ENCODE data around the gene ACSM2B.
"Not testable (repeated sequence)": the region's sequence is repeated elsewhere in the genome, so short reads cannot be mapped to it uniquely, and the experiment has no call there.

ACSM2B gene

DNA sequence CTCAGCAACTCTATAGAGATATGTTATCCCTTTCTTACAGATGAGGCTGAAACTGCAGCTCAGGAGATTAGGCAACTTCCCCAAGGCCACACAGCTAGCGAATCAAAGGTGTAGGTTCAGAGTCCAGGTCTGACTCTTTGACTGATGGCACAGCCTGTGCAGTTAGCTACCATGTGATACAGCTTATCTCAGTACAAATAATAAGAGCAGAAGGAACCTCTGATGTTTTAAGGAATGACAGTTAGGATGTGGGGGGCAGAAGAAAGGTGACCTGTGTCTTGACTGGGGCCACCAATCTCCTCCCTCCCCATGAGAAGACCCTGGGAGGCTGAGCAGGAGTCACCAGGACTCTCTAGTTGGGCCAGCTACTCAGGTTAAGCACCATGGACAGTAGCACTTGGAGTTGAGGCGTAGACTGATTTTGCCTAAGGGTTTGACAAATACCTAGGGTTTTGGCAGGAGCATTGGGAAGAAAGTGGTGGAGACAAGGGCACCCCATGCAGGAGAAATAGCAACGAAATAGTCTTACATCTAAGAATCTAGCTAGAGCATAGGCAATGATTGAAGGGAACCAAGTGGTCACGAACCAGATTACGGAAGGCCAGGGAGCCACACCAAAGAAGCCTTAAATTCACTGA, 22.8 kb upstream of the ACSM2B start:
- no peaks in the 10 kb centered on the region for H3K36me3 ChIP-seq (replicated peaks)
- no peak for DNase-seq
- no peak overlapping the region for H3K4me3 ChIP-seq (ENCODE audit: low read depth, low read length)
- TF ChIP-seq, protein P1, sequence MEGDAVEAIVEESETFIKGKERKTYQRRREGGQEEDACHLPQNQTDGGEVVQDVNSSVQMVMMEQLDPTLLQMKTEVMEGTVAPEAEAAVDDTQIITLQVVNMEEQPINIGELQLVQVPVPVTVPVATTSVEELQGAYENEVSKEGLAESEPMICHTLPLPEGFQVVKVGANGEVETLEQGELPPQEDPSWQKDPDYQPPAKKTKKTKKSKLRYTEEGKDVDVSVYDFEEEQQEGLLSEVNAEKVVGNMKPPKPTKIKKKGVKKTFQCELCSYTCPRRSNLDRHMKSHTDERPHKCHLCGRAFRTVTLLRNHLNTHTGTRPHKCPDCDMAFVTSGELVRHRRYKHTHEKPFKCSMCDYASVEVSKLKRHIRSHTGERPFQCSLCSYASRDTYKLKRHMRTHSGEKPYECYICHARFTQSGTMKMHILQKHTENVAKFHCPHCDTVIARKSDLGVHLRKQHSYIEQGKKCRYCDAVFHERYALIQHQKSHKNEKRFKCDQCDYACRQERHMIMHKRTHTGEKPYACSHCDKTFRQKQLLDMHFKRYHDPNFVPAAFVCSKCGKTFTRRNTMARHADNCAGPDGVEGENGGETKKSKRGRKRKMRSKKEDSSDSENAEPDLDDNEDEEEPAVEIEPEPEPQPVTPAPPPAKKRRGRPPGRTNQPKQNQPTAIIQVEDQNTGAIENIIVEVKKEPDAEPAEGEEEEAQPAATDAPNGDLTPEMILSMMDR (IDR thresholded peaks at IDR 0.05; ENCODE audit: low read depth, low read length, missing control alignments) = no peak
- no peaks in the 10 kb centered on the region for H3K27me3 ChIP-seq (replicated peaks)
- in situ Hi-C loops (cut with HindIII; ENCODE audit: low pct_ligation_motif_present, low sequenced_read_pairs) = no loop called here
- no peak overlapping the region for H3K27ac ChIP-seq

DNA sequence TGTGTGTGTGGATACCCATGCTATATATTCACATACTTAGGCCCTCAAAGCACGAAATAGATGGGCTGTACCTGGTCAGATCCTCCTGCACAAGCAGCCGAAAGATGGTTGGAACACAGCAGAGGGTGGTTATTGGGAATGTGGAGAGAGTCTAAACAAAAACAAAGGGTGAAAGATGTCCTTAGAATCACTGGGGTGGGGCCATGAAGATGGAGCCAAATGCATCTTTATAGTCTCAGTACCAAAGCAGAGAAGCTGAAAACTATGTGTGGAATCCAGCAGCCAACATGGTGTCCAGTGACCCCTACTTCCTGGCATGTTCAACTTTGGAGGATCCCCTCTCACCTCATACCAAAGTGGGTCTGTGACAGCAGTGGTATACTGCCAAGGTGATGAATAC, 19.5 kb upstream of the ACSM2B start:
- DNase-seq; H3K36me3 ChIP-seq (replicated peaks); H3K27me3 ChIP-seq (replicated peaks); H3K27ac ChIP-seq; H3K4me3 ChIP-seq (ENCODE audit: low read depth, low read length); in situ Hi-C loops (cut with HindIII; ENCODE audit: low pct_ligation_motif_present, low sequenced_read_pairs): not testable (repeated sequence)

DNA sequence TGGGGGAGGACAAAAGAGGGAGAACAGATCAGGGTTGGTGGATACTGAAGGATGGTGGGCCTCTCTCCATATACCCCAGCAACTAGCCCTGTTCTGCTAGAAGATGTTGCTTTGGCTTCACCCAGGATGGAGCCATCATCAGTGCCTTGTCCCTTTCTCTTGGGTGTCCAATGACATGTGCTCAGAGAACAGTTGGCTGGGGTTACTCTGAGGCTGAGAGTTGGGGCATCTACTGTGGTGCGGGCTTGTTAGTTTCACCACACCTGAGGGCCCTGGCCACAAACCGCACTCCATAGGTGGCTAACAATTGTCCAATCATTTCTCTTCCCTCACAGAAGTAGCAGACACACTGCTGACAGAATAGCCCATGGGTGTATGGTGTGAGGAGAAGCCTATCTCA, 18.9 kb upstream of the ACSM2B start:
- in situ Hi-C loops (cut with HindIII; ENCODE audit: low pct_ligation_motif_present, low sequenced_read_pairs); H3K27ac ChIP-seq; H3K4me3 ChIP-seq (ENCODE audit: low read depth, low read length); DNase-seq; H3K36me3 ChIP-seq (replicated peaks); H3K27me3 ChIP-seq (replicated peaks): not testable (repeated sequence)

DNA sequence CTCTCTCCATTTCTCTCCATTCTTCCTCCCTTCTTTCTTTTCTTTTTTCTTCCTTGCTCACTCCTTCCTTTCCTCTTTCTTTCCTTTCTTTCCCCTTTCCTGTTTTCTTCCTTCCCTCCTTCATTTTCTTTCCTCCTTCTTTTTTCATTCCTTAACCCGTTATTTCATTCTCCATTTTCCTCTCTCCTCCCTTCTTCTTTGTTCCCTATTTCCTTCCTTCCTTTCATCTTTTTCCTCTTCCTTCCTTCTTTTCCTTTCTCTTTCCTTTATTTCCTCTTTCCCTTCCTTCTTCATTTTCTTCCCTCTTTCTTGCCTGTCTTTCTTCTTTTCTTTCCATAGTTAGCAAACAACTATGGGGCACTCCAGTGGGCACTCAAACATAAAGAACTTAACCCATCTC, 16.6 kb upstream of the ACSM2B start:
- H3K36me3 ChIP-seq (replicated peaks); H3K4me3 ChIP-seq (ENCODE audit: low read depth, low read length); H3K27ac ChIP-seq; in situ Hi-C loops (cut with HindIII; ENCODE audit: low pct_ligation_motif_present, low sequenced_read_pairs); H3K27me3 ChIP-seq (replicated peaks); DNase-seq: not testable (repeated sequence)

DNA sequence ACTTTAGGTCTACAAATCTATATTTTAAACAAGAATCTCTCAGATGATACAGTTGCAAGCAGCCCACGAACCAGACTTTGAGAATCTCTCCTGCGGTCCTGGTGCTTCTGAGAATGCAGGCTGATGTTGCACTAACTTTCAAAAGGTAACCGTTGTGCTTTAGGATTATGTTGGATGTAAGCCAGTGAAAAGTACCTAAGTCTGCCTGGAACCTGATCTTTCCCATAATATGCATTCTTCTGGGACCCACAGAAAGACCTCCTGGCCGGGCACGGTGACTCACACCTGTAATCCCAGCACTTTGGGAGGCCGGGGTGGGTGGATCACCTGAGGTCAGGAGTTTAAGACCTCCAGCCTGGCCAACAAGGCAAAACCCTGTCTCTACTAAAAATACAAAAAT, 13.3 kb upstream of the ACSM2B start:
- DNase-seq; H3K36me3 ChIP-seq (replicated peaks); H3K27me3 ChIP-seq (replicated peaks); in situ Hi-C loops (cut with HindIII; ENCODE audit: low pct_ligation_motif_present, low sequenced_read_pairs); H3K27ac ChIP-seq; H3K4me3 ChIP-seq (ENCODE audit: low read depth, low read length): not testable (repeated sequence)

DNA sequence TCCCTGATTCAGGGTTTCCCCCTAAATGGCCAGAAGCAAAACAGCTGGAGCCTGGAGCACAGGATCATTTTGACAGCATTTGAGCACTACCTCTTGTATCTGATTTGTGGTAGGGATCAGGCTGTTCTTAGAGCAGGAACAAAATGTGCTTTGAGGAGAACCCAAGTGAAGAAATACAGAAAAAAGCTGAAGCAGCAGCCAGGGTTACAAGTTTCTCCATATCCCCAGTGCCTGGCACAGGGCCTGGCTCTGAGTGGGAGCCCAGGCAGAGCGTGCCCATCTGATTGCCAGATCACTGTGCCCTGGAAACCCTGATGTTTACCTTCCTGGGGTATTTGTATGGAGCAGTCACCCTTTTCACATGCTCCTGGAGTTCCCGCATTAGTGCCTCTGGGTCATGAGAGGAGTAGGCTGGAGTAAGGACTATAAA, 11.5 kb upstream of the ACSM2B start:
- in situ Hi-C loops (cut with HindIII; ENCODE audit: low pct_ligation_motif_present, low sequenced_read_pairs); H3K36me3 ChIP-seq (replicated peaks); H3K27me3 ChIP-seq (replicated peaks); DNase-seq; H3K4me3 ChIP-seq (ENCODE audit: low read depth, low read length); H3K27ac ChIP-seq: not testable (repeated sequence)

DNA sequence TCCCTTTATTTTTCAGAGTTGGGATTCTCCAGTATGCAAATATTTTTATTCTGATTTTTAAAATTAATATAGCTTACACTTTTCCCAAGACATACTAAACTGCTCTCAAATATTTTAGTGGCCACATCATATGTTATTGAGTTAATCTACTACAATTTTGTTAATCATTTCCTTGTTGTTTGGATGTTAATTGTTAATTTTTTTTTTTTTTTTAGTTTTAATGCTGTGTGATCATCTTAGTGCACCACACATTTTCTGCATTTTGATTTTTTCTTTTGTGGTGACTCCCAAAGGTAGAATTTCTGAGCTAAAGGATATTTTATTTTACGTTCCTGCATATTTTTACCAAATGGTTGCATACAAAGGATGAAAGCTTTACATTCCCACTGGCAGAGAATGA, 10.5 kb upstream of the ACSM2B start:
- in situ Hi-C loops (cut with HindIII; ENCODE audit: low pct_ligation_motif_present, low sequenced_read_pairs); DNase-seq; H3K27me3 ChIP-seq (replicated peaks); H3K27ac ChIP-seq; H3K36me3 ChIP-seq (replicated peaks); H3K4me3 ChIP-seq (ENCODE audit: low read depth, low read length): not testable (repeated sequence)

DNA sequence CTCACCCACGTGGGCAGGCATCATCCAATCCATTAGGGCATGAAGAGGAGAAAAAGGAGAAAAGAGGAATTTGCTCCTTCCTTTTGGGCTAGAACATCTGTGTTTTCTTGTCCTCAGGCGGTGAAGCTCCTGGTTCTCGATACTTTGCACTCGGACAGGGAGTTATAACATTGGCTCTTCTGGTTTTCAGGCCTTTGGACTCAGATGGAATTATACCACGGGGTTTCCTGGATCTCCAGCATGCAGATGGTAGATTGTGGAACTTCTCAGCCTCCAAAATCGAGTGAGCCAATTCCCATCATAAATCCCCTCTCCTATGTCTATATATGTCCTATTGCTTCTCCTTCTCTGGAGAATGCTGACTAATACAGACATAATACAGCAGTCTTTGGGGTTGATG, 9.9 kb upstream of the ACSM2B start:
- in situ Hi-C loops (cut with HindIII; ENCODE audit: low pct_ligation_motif_present, low sequenced_read_pairs); H3K27me3 ChIP-seq (replicated peaks); DNase-seq; H3K4me3 ChIP-seq (ENCODE audit: low read depth, low read length); H3K36me3 ChIP-seq (replicated peaks); H3K27ac ChIP-seq: not testable (repeated sequence)

DNA sequence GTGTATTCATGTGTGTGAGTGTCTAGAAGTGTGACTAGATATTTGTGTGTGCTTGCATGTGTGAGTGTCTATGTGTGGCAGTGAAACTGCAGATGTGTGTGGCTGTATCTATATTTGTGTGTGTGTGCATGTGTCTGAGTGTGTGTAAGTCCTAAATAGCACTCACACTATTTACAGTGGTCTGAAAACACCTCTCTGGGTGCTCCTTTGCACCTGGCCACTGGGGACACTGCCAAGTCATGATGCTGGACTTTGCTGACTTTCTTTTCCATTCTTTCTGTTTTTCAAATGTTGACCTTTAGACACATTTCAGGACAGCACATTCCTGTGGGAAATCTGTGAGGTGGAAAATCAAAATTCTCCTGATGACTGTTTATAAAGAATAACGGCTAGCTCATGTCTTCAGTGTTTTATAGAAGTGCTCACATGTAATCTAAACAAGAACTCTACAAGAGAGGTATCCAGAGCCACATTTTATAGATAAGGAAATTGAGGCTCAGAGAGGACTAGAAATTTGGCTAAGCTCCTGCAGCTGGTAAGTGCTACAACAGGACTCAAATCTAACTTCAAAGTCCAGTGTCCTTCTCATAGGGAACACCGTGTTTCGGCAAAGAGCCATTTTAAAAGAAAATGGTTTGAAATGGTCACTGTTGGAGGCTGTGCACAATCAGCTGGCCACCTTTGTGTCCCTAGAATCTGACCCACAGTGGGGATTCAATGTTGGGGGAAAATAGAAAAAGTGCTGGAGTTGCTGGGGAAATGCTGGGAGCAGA, 4.5 kb upstream of the ACSM2B start:
- DNase-seq; H3K27me3 ChIP-seq (replicated peaks); in situ Hi-C loops (cut with HindIII; ENCODE audit: low pct_ligation_motif_present, low sequenced_read_pairs); H3K4me3 ChIP-seq (ENCODE audit: low read depth, low read length); H3K27ac ChIP-seq; H3K36me3 ChIP-seq (replicated peaks): not testable (repeated sequence)

DNA sequence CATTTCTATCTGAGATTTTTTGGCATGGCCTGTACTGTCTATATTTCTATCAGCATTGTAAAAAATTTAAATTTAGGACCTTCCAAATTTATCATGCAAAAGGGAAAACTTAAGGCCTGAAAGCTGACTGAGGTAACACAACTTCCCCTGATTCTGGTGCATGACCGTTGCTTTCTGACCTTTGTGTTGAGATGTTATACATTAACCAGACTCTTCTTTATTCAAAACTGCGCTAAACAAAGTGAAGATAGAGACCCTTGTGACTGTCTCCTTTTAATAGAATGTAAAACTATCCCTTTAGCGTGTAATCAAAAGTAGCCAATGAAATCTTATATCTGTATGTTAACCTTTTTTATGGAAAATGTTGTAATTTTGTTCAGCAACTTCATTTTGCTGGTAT, 1.9 kb upstream of the ACSM2B start:
- in situ Hi-C loops (cut with HindIII; ENCODE audit: low pct_ligation_motif_present, low sequenced_read_pairs); H3K36me3 ChIP-seq (replicated peaks); H3K27ac ChIP-seq; DNase-seq; H3K27me3 ChIP-seq (replicated peaks); H3K4me3 ChIP-seq (ENCODE audit: low read depth, low read length): not testable (repeated sequence)

DNA sequence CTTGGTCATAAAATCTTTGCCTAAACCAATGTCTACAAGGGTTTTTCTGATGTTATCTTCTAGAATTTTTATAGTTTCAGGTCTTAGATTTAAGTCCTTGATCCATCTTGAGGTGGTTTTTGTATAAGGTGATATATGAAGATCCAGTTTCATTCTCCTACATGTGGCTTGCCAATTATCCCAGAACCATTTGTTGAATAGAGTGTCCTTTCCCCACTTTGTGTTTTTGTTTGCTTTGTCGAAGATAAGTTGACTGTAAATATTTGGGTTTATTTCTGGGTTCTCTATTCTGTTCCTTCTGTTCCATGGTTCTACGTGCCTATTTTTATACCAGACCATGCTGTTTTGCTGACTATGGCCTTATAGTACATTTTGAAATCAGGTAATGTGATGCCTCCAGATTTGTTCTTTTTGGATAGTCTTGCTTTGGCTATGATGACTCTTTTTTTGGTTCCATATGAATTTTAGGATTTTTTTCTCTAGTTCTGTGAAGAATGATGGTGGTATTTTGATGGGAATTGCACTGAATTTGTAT, 7.0 kb downstream of the ACSM2B start:
- H3K36me3 ChIP-seq (replicated peaks); in situ Hi-C loops (cut with HindIII; ENCODE audit: low pct_ligation_motif_present, low sequenced_read_pairs); H3K4me3 ChIP-seq (ENCODE audit: low read depth, low read length); H3K27me3 ChIP-seq (replicated peaks); H3K27ac ChIP-seq; DNase-seq: not testable (repeated sequence)

Measured in brain microvascular endothelial cell (primary cell).